HEK293 (cell line): ENCODE results near the gene CTBP2.
A peak's percentile ranks its signal among the peaks of the same experiment; 100 is the strongest.

Source experiments
- ATF2 ChIP-seq: fragments of 450-650 bp; formaldehyde crosslinking; IDR thresholded peaks from 2 replicates; pipeline ENCODE4 v1.5.1; 2016; ENCODE audit warnings: missing biosample characterization, missing genetic modification characterization, low read depth
- CTCF ChIP-seq: fragments of 450-650 bp; formaldehyde crosslinking; IDR thresholded peaks from 2 replicates; pipeline ENCODE4 v1.5.1; 2016; ENCODE audit warnings: missing biosample characterization, missing genetic modification characterization
- GLIS2 ChIP-seq: fragments of 450-650 bp; formaldehyde crosslinking; IDR thresholded peaks from 2 replicates; pipeline ENCODE4 v1.5.1; 2016; ENCODE audit warnings: missing biosample characterization, missing genetic modification characterization
- IKZF3 ChIP-seq: fragments of 450-650 bp; IDR thresholded peaks from 2 replicates; pipeline ENCODE4 v1.5.0; 2018; ENCODE audit warnings: missing biosample characterization, mild to moderate bottlenecking, missing genetic modification characterization, moderate library complexity
- KLF16 ChIP-seq: fragments of 450-650 bp; formaldehyde crosslinking; IDR thresholded peaks from 2 replicates; pipeline ENCODE4 v1.5.1; 2017; ENCODE audit warnings: missing biosample characterization, missing genetic modification characterization
- KLF8 ChIP-seq: fragments of 450-650 bp; formaldehyde crosslinking; IDR thresholded peaks from 2 replicates; pipeline ENCODE4 v1.5.1; 2016; ENCODE audit warnings: missing biosample characterization, missing genetic modification characterization
- PATZ1 ChIP-seq: fragments of 450-650 bp; formaldehyde crosslinking; IDR thresholded peaks from 2 replicates; pipeline ENCODE4 v1.5.1; 2016; ENCODE audit warnings: missing biosample characterization, missing genetic modification characterization
- PRDM1 ChIP-seq: fragments of 450-650 bp; formaldehyde crosslinking; IDR thresholded peaks from 2 replicates; pipeline ENCODE4; 2016; ENCODE audit warnings: missing biosample characterization, missing genetic modification characterization
- PRDM10 ChIP-seq: fragments of 450-650 bp; formaldehyde crosslinking; IDR thresholded peaks from 2 replicates; pipeline ENCODE4 v1.5.1; 2016; ENCODE audit warnings: missing biosample characterization, missing genetic modification characterization
- SP3 ChIP-seq: fragments of 450-650 bp; formaldehyde crosslinking; IDR thresholded peaks from 2 replicates; pipeline ENCODE4 v1.5.1; 2016; ENCODE audit warnings: missing biosample characterization, missing genetic modification characterization
- WT1 ChIP-seq: fragments of 450-650 bp; formaldehyde crosslinking; IDR thresholded peaks from 2 replicates; pipeline ENCODE4 v1.5.1; 2016; ENCODE audit warnings: missing biosample characterization, missing genetic modification characterization
- ZBTB44 ChIP-seq: fragments of 450-650 bp; IDR thresholded peaks from 2 replicates; pipeline ENCODE4 v1.5.1; 2018; ENCODE audit warnings: missing biosample characterization, mild to moderate bottlenecking, missing genetic modification characterization
- ZBTB48 ChIP-seq: fragments of 450-650 bp; formaldehyde crosslinking; IDR thresholded peaks from 2 replicates; pipeline ENCODE4 v1.5.1; 2016; ENCODE audit warnings: missing biosample characterization, missing genetic modification characterization
- ZBTB8A ChIP-seq: fragments of 450-650 bp; formaldehyde crosslinking; IDR thresholded peaks from 2 replicates; pipeline ENCODE4 v1.5.1; 2016; ENCODE audit warnings: missing biosample characterization, missing genetic modification characterization
- ZNF114 ChIP-seq: fragments of 450-650 bp; formaldehyde crosslinking; IDR thresholded peaks from 2 replicates; pipeline ENCODE4 v1.5.0; 2017; ENCODE audit warnings: missing biosample characterization, missing genetic modification characterization
- ZNF138 ChIP-seq: fragments of 450-650 bp; formaldehyde crosslinking; IDR thresholded peaks from 2 replicates; pipeline ENCODE4 v1.5.1; 2016; ENCODE audit warnings: missing biosample characterization, missing genetic modification characterization, borderline replicate concordance
- ZNF175 ChIP-seq: fragments of 450-650 bp; formaldehyde crosslinking; IDR thresholded peaks from 2 replicates; pipeline ENCODE4 v1.5.1; 2016; ENCODE audit warnings: missing biosample characterization, missing genetic modification characterization
- ZNF184 ChIP-seq: fragments of 450-650 bp; IDR thresholded peaks from 2 replicates; pipeline ENCODE4 v1.5.1; 2018; ENCODE audit warnings: missing biosample characterization, mild to moderate bottlenecking, missing genetic modification characterization
- ZNF248 ChIP-seq: fragments of 450-650 bp; formaldehyde crosslinking; IDR thresholded peaks from 2 replicates; pipeline ENCODE4 v1.5.1; 2017; ENCODE audit warnings: missing biosample characterization, missing genetic modification characterization
- ZNF362 ChIP-seq: fragments of 450-650 bp; formaldehyde crosslinking; IDR thresholded peaks from 2 replicates; pipeline ENCODE4 v1.5.1; 2016; ENCODE audit warnings: missing biosample characterization, missing genetic modification characterization
- ZNF394 ChIP-seq: fragments of 450-650 bp; formaldehyde crosslinking; IDR thresholded peaks from 2 replicates; pipeline ENCODE4 v1.5.1; 2016; ENCODE audit warnings: missing biosample characterization, missing genetic modification characterization, mild to moderate bottlenecking, moderate library complexity, borderline replicate concordance
- ZNF404 ChIP-seq: fragments of 450-650 bp; formaldehyde crosslinking; IDR thresholded peaks from 2 replicates; pipeline ENCODE4 v1.5.1; 2017; ENCODE audit warnings: missing biosample characterization, missing genetic modification characterization
- ZNF513 ChIP-seq: fragments of 450-650 bp; IDR thresholded peaks from 2 replicates; pipeline ENCODE4 v1.5.1; 2018; ENCODE audit warnings: missing biosample characterization, missing genetic modification characterization
- ZNF548 ChIP-seq: fragments of 450-650 bp; formaldehyde crosslinking; IDR thresholded peaks from 2 replicates; pipeline ENCODE4 v1.5.1; 2016; ENCODE audit warnings: missing biosample characterization, missing genetic modification characterization
- ZNF561 ChIP-seq: fragments of 450-650 bp; IDR thresholded peaks from 2 replicates; pipeline ENCODE4 v1.5.1; 2018; ENCODE audit warnings: missing biosample characterization, missing genetic modification characterization, borderline replicate concordance
- ZNF701 ChIP-seq: fragments of 450-650 bp; formaldehyde crosslinking; IDR thresholded peaks from 2 replicates; pipeline ENCODE4 v1.5.1; 2016; ENCODE audit warnings: missing biosample characterization, missing genetic modification characterization

Gene CTBP2

GRCh38 chr10:125160856-125161706 lies 718 bp upstream of the CTBP2 start (continued):
- TF ChIP-seq PATZ1 = peak; percentile 87
- TF ChIP-seq CTCF (tag by site-specific recombination) = peak; percentile 78
- 0 out of 2 replicates have a peak, but pooled peaks have one; percentile 11 for TF ChIP-seq ZNF362
- TF ChIP-seq ZNF701 (tag by site-specific recombination) = no peak
- TF ChIP-seq ZNF548 (tag by site-specific recombination) = no peak
- TF ChIP-seq ZBTB8A (tag by site-specific recombination) = peak; percentile 95
- TF ChIP-seq ZNF394 = peak; percentile 93
- TF ChIP-seq ZNF114 (tag by site-specific recombination) = no peak
- TF ChIP-seq ZNF248 (tag by site-specific recombination) = no peak
- TF ChIP-seq PRDM10 (tag by site-specific recombination) = peak; percentile 52; the same call in 1 of the 2 replicates
- TF ChIP-seq ZBTB48 (tag by site-specific recombination) = no peak
- no peak for TF ChIP-seq ZNF138 (tag by site-specific recombination)
- TF ChIP-seq GLIS2 = peak; percentile 81
- TF ChIP-seq KLF8 (tag by site-specific recombination) = peak; percentile 70
- peak; percentile 53; the same call in 1 of the 2 replicates for TF ChIP-seq ZNF513
- no peak for TF ChIP-seq ATF2 (tag by site-specific recombination)
- TF ChIP-seq KLF16 = 0 out of 2 replicates have a peak, but pooled peaks have one; percentile 11
- peak; percentile 80 for TF ChIP-seq PRDM1
- TF ChIP-seq ZNF175 (tag by site-specific recombination) = no peak
- no peak for TF ChIP-seq ZNF404 (tag by site-specific recombination)
- TF ChIP-seq ZNF561 (tag by site-specific recombination) = peak; percentile 49; the same call in 1 of the 2 replicates
- peak; percentile 48; the same call in 1 of the 2 replicates for TF ChIP-seq WT1 (tag by site-specific recombination)
- TF ChIP-seq SP3 (tag by site-specific recombination) = peak; percentile 68
- TF ChIP-seq ZBTB44 (tag by site-specific recombination) = no peak; the same call in 1 of the 2 replicates
- TF ChIP-seq ZNF184 (tag by site-specific recombination) = no peak
- TF ChIP-seq IKZF3 = peak; percentile 98
